NB4 (cell line): Measurements from ENCODE around the gene ZC3H11A.
A peak's percentile ranks its signal among the peaks of the same experiment; 100 is the strongest.

Experiments
- DNase-seq: peaks from one replicate; pipeline ENCODE4 v3.0.0; 2010; ENCODE audit warnings: low read depth
- H3K4me3 ChIP-seq: one replicate; pipeline ENCODE4 v1.5.1; 2011; ENCODE audit warnings: mild to moderate bottlenecking, low read depth, low read length, moderate library complexity
- MYC ChIP-seq: IDR thresholded peaks from 2 replicates; pipeline ENCODE4 v1.6.1; 2011; ENCODE audit warnings: low read depth, low read length
- POLR2A ChIP-seq: IDR thresholded peaks from 2 replicates; pipeline ENCODE4 v1.6.1; 2011; ENCODE audit warnings: mild to moderate bottlenecking; ENCODE audit not compliant: insufficient read length; ENCODE audit errors: extremely low read depth
- TF ChIP-seq, protein P1 (sequence below): IDR thresholded peaks from 2 replicates; pipeline ENCODE4 v1.6.1; 2011; ENCODE audit warnings: low read depth, low read length
- TF ChIP-seq, protein P2 (sequence below): IDR thresholded peaks from one replicate; pipeline ENCODE4 v1.5.1; 2012; ENCODE audit warnings: low read depth, low read length

ZC3H11A gene

DNA sequence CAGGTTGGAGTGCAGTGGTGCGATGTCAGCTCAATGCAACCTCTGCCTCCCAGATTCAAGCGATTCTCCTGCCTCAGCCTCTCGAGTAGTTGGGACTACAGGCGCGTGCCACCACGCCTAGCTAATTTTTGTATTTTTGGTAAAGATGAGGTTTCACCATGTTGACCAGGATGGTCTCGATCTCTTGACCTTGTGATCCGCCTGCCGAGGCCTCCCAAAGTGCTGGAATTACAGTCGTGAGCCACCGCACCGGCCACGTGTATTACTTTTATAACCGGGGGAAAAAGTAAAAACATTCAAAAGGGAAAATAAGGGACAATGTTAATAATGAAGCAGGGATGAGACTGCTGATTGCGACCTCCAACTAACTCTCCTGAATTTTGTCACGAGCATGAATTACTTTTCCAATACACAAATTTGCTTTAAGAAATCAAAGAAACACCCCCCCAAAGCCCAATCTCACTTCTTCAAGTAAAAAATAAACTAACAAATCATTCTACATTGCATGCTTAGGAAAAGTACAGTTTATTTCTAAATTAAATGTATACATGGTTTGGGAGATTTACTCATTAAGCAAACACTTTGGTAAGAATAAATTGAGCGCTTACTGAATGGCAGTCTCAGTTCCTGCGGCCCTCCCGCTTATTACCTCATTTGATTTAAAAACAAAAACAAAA lies 521 bp upstream of the ZC3H11A start:
- peak overlapping the region; percentile 44 for H3K4me3 ChIP-seq
- TF ChIP-seq POLR2A = no peak
- TF ChIP-seq, protein P1, sequence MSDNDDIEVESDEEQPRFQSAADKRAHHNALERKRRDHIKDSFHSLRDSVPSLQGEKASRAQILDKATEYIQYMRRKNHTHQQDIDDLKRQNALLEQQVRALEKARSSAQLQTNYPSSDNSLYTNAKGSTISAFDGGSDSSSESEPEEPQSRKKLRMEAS = no peak
- TF ChIP-seq, protein P2, sequence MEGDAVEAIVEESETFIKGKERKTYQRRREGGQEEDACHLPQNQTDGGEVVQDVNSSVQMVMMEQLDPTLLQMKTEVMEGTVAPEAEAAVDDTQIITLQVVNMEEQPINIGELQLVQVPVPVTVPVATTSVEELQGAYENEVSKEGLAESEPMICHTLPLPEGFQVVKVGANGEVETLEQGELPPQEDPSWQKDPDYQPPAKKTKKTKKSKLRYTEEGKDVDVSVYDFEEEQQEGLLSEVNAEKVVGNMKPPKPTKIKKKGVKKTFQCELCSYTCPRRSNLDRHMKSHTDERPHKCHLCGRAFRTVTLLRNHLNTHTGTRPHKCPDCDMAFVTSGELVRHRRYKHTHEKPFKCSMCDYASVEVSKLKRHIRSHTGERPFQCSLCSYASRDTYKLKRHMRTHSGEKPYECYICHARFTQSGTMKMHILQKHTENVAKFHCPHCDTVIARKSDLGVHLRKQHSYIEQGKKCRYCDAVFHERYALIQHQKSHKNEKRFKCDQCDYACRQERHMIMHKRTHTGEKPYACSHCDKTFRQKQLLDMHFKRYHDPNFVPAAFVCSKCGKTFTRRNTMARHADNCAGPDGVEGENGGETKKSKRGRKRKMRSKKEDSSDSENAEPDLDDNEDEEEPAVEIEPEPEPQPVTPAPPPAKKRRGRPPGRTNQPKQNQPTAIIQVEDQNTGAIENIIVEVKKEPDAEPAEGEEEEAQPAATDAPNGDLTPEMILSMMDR = no peak
- no peak for TF ChIP-seq MYC
- no peak for DNase-seq

DNA sequence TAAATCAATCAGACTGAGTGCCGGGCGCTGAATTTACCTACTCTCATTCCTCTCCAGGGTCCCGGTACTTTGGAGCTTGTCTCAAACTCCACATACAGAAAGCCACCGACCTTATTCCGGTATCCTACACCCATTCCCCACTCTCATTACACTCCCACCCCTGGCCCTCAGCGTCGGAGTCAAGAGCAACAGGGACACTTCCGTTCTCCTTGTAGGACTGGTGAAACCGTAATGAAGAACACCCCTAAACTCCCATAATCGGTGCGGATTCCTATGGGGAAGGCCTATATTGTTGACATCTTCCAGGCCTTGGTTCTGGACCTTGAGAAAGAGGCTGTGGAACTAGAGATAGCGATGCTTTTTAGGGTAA lies 798 bp downstream of the ZC3H11A start:
- no peak for TF ChIP-seq MYC
- peak; percentile 64 for DNase-seq
- peak overlapping the region; percentile 95 for H3K4me3 ChIP-seq

DNA sequence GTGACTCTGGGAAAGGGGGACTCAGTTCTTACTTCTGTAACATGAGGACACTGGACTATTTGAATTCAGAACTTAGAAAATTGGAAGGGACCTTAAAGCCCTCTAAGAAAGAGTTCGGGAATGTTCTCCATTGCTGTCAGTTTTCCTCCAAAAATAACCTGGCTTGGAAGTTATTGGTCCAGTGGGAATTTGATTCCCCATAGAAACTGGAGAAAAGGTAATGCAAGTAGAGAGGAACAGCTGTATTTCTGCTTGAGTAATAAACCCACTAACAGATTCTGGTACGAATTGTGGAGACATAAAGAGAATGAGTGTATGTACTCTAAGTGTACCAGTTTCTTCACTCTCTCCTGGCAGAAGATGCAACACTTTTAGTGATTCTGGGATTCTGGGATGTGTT lies 1.8 kb downstream of the ZC3H11A start:
- H3K4me3 ChIP-seq = peak overlapping the region; percentile 95

DNA sequence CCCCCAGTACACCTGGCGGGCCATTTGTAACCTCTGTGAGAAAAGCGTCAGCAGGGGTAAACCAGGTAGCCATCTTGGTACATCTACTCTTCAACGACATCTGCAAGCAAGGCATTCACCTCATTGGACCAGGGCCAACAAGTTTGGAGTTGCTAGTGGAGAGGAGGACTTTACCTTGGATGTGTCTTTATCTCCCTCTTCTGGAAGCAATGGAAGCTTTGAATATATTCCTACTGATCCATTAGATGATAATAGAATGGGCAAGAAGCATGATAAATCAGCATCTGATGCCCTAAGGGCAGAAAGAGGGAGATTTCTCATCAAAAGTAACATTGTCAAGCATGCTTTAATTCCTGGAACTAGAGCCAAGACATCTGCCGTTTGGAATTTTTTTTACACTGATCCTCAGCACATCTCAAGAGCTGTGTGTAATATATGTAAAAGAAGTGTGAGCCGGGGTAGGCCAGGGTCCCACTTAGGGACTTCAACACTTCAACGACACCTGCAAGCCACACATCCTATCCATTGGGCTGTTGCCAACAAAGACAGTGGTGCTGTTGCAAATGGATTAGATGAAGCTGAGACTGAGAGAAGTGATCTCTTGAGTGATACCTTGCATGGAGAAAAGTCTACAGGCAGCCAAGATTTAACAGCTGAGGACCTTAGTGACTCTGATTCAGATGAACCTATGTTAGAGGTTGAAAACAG lies 2.7 kb downstream of the ZC3H11A start:
- no peak overlapping the region for H3K4me3 ChIP-seq
- no peak for TF ChIP-seq POLR2A
- TF ChIP-seq, protein P2 = no peak
- TF ChIP-seq MYC = no peak
- DNase-seq = no peak

More for the DNA sequence above, 1.8 kb downstream of the ZC3H11A start:
- DNase-seq = no peak
- TF ChIP-seq, protein P1 = no peak
- TF ChIP-seq MYC (no peak), POLR2A (no peak)
- TF ChIP-seq, protein P2 = no peak

DNA sequence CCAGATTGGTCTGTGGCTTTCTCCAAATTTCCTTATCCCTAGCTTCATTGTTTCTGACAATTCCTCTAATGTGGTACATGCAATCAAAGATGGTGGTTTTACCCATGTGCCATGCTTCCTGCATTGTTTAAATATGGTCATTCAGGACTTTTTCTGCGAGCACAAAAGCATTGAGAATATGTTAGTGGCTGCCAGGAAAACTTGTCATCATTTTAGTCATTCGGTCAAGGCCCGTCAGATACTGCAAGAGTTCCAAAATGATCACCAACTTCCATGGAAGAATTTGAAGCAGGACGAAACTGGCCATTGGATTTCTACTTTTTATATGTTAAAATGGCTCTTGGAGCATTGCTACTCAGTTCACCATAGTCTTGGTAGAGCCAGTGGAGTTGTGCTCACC lies 3.7 kb downstream of the ZC3H11A start:
- no peak overlapping the region for H3K4me3 ChIP-seq
- TF ChIP-seq, protein P1 = no peak
- TF ChIP-seq, protein P2 = no peak
- TF ChIP-seq POLR2A = no peak
- TF ChIP-seq MYC = no peak
- no peak for DNase-seq

DNA sequence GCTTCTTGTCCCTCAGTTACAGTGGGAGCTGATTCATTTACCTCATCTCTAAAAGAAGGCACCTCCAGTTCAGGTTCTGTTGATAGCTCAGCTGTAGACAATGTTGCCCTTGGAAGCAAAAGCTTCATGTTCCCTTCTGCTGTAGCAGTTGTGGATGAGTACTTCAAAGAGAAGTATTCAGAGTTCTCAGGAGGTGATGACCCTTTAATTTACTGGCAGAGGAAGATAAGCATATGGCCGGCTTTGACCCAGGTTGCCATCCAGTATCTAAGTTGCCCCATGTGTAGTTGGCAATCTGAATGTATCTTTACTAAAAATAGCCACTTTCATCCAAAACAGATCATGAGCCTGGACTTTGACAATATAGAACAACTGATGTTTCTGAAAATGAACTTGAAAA lies 4.5 kb downstream of the ZC3H11A start:
- H3K4me3 ChIP-seq = peak overlapping the region; percentile 6

More for the DNA sequence above, 4.5 kb downstream of the ZC3H11A start:
- TF ChIP-seq, protein P2 = no peak
- TF ChIP-seq, protein P1 = no peak
- TF ChIP-seq MYC (no peak), POLR2A (no peak)
- DNase-seq = no peak
